Measurements from ENCODE around the gene MBNL3. TPM values are rescaled to one million over a fixed set of nuclear protein-coding genes. Genes with fewer than 3 reads are reported as not detected.
A peak's percentile ranks its signal among the peaks of the same experiment; 100 is the strongest.

Gene MBNL3
- total RNA-seq, 1 donor from 2014 or later = 24.7 TPM

DNA sequence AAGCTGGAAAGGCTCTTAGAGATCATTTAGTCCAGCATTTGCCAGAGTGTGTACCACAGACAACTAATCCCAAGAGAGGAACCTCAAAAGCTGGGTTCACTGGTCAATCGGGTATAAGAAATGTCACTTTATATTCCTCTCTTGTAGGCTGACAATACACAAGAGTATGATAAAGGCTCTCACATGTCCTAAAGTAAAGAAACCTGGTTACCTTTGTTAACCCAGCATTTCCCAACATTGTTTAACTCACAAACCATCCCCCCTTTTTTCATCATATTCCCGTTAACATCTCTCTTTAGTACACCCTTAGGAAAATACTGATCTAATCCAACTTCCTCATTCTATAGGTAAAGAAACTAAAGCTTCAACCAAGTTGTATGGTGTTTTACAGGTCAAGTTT lies 74.4 kb downstream of the MBNL3 start:
- no peak for DNase-seq

DNA sequence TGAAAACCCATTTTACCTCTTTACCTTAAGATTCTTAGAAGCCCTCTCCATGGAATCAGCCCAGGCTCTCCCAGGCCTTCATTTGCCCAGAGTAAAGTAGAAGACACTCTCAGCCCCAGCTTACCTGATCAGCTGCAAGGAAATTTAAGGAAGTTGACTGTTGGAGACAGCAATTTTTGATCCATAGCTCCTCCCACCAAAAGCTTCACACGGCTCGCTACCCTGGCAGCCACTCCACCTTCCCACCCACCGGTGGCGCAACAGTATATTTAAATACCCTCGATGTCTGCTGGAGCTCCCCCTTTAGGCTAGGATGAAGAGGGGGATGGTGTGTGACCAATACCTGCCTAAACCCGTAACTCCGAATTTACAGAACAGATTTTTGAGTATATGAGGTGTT lies 75.4 kb downstream of the MBNL3 start:
- no peak for DNase-seq

DNA sequence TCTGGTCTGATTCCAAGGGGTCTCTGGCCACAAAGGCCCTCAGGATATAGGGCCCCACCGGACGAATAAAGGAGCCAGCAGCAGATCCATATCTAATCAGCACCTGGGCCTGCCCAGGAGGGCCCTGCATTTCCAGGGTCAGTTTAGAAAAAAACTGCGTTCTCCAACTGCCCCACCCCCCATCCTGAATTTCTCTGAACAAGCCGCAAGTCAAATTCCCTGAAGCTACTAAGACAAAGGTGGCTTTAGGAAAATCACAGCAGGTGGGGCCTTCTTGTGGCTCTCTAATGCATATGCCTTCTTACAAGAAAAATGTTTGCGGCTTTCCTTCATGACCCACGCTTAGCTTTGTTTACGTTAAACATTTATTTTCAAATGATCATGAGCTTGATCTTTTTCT lies 76.6 kb downstream of the MBNL3 start:
- no peak for DNase-seq

DNA sequence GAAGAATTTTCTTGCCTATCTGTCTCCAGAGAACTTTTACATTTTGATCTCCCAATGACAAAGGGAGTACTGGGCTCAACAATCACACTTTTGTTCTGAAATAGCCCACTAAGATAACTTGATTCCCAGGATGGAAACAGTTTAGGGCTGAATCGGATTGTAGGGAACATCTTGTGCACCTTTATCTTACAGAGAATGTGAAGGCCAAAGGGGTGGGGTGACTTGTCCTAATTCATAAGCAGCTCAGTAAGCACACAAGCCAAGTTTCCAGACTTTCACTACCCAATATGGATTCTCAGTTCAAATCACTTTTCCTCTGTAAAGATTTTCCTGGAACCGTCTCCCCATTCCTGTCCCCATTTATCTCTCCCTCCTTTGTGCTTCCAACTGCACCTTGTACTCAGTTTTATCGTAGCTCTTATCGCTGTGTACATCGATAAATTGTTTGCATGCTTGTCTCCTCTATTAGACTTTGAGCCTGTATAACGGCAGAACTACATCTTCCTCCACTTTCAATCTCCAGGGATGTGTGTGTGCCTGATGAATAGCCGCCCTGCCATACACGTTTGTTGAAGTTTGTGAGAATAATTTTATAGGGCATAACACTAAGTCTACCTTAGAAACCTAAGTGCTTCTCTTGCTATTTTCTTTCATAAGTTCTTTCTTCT lies 77.4 kb downstream of the MBNL3 start:
- no peak for DNase-seq

DNA sequence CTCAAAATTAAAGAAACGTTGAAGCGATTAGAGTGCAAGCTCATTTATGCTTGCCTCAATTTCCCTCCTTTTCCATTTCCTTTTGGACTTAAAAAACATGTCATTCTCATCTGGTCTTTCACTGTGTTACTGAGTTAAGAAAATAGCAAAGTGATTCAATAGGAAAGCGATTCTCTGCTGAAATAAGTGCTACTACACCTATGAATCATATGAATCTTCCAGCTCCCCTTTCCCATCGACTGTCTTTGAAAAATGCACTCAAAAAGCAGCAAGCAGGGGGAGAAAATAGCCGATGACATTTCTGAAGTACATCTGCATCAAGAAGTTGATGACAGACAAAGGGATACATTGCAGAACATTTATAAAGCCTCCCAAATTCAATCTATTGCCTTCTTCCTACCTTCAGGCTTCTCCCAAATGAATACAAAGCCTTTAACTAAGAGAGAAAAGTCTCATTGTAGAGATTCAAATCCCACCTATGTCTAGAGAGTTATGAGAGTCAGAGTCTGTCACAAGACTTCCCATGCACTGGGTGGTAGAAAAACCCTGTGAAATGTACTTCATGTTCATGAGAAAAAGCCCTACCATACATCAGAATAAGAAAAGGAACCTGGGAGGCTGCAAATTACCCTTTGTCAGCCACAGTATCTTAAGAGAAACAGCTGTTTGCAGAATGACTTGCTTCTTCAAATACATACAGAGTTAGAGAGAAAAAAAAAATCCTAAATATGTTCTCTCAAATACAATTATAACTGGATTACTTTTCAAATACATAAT lies 78.9 kb downstream of the MBNL3 start:
- DNase-seq = no peak

DNA sequence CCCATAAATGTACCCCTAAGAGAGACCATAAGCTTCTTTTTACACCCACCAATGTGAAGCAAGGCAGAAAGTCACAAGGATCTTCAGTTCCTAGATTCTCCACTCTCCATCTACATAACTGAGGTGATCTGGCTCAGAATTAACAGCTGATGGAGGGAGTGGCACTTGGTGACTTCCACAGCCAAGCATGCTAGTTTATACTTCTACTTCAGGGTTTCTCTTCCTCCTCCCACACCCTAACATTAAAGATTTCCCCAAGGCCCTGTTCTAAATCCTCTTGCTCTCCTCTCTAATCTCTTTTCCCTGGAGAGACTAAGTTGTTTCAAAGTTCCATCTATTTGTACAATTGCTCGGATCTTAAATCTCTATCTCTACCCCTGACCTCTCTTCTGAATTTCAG lies 81.1 kb downstream of the MBNL3 start:
- DNase-seq = no peak

DNA sequence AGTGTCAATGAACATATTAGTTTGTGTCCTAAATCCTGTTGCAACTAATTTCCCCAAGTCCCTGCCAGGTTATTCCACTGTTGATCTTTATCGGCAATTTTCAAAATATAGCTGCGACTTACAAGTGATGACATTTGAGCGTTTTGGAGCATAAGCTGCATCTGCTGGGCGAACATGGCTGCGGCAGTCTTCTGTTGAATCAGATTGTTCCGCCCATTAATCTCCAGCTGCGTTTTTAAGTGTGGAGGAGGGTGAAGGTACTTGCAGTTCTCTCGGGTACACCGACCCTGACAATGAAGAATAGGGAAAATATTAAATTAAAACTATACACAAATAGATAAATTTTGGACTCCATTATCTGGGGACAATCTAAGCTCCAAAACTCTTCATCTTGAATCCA lies 82.7 kb downstream of the MBNL3 start:
- peak; percentile 6 for DNase-seq

DNA sequence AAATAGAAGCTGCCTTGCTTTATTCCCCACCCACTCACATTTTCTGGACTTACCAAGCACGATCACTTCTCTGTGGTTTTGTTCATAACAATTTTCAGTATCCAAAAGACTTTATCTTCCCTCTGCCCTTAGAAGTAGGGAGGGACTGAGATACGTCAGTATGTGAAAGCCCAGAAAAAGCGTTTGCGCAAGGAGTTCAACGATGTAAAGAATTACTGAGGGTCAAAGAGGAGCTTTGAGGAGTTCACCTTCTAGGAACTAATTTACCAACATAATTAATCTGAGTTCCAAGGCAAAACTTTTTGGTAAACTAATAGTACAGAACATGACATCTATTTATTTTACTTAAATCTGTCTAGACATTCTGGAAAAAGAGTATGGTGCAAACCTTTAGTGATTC lies 84.6 kb downstream of the MBNL3 start:
- no peak for DNase-seq

DNA sequence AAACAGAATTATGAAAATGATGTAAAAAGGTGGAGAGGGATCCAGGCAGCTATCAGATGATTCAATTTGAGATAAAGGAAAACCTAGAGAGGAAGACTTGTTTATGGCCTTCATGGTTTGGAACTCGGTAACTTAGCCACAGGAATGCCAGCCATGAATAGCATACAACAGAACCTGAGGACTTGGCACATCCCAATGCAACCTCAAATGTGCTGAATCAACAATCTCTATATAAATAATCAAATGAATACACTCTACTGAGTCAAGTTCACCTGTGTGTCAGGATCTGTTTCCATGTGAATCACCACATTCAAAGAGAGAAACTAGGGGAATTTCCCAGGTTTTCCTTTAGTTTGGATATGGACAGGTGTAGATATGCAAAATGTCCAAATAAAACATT lies 86.9 kb downstream of the MBNL3 start:
- DNase-seq = no peak

DNA sequence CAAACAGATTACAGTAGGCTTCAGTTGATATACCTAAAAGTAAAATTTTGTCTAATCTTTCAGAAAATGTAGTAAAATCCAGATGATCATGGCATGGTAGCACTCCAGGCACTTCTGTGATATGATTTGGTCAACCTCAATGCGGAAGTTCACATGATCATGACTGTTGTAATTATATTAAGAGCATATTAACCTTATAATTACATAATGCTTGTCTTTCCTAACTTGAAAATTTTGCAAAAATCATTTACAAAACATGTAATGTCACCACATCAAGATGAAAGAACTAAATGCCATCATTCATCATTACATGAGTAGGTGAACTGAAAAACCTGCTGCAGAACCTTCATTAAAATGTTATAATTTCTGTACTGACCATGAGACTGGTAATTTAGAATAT lies 88.1 kb downstream of the MBNL3 start:
- no peak for DNase-seq

DNA sequence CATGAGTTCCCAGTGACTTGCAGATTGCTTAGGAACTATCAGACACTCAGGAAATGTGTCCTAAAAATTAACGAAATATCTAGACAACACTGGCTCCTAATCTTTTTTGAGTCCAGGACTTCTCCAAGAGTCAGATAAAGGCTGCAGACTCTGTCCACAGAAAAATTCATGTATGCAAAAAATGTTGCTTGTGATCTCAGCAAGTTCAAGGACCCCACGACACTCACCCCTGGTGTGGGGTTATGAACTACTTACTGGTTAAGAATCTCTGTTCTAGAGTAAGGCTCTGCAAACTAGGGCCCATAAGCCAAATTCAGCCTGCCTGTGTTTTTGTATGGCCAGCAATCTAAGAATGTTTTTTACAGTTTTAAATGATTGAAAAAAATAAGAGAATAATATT lies 93.2 kb downstream of the MBNL3 start:
- no peak for DNase-seq

DNA sequence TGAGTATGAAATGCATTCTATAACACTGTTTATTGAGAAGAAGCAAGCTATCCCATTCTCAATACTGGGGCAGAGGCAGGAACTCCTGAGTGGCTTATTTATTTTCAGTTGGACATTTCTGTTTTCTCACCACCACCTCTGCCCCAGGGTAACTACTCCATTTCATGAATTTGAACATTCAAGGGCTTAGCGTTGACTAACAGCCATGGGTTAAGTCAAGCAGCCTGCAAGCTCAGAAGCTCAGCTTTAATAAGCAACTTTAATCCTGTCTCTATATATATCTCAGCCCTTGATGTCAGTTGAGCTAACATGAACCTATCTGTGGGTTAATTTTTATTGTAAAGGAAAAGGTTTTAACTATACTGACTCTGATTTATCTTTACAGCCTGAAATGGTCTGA lies 93.8 kb downstream of the MBNL3 start:
- no peak for DNase-seq

DNA sequence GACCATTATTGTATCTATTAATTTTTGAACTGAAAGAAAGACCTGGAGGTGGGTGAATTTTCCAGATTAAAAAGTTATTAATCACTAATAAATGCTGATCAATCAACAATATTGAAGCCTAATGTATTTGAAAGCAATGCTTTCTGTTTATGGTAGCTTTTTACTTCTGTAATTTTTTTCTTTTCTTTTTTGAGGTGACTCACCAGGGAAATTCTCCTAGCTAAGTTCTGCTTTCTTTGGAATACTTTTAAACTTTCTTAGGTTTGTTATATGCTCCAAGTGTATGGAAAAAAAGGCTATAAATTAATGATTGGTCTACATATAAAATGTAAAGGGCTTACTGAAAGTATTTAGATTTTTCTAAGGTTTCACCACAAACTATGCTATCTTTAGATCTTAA lies 94.2 kb downstream of the MBNL3 start:
- no peak for DNase-seq

DNA sequence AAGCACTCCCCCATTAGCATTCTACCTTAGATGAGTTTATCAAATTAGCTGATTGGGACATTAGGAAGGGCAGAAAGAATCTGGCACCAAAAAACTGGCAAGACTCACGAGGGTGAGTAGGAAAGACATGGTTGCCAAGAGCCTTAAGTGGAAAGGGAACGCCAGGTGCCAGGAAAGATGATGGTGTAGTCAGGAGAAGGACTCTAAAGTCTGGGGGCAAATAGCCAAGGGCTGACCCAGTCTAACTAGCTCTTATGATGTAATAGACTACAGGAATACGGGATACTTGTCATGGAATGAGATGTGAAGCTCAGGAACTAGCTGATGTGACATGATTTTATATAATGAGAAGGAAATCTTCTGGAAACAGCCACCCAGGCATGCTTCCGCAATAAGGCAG lies 94.8 kb downstream of the MBNL3 start:
- DNase-seq = no peak

DNA sequence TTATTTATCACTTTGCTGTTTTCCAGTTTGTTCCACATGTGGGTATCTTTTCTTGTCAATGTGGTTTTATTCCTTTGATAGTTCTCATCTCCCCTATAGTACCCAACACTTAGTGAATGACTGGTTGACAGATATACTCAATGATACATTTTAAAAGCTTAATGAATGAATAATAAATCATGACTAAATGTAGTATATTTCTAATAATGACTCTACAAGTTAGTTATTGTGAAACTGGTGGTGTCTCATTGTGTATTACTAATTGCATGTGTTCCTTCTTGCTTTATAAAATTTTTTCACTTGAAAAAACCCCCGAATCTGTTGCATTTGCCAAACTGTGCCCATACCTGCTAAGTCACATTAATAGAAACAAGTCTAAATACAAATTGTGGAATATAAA lies 95.4 kb downstream of the MBNL3 start:
- no peak for DNase-seq

DNA sequence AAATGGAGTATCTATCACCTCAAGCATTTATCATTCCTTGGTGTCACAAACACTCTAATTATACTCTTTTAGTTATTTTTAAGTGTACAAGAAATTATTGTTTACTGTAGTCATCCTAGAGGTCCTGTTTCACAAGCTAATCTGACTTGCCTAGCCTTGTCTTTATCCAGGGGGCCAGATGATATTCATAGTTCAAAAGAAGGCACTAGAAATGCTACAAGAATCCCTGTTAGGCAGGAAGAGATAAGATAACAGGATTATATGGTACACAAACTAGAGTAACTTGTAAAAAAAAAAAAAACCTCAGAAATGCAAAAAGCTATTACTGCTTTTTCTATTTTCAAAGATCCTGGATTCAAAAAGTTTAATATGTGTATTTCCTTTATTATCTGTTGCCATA lies 95.8 kb downstream of the MBNL3 start:
- DNase-seq = no peak

DNA sequence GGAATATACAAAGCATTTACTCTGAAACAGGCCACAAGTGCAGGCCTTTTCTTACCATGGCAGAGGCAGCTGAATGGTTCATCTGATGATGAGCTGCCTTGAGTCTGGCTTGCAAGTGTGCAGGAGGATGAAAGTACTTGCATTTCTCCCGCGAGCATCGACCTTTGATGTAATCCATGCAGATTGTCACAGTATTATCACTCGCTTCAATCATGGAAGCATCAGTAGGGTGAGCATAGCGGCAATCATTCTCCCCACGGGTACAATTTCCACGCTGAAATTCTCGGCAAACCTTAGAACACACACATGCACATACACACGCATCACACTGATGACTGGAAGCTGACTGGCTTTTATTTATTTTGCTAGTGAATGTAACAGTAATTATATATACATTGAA lies 98.0 kb downstream of the MBNL3 start:
- no peak for DNase-seq

DNA sequence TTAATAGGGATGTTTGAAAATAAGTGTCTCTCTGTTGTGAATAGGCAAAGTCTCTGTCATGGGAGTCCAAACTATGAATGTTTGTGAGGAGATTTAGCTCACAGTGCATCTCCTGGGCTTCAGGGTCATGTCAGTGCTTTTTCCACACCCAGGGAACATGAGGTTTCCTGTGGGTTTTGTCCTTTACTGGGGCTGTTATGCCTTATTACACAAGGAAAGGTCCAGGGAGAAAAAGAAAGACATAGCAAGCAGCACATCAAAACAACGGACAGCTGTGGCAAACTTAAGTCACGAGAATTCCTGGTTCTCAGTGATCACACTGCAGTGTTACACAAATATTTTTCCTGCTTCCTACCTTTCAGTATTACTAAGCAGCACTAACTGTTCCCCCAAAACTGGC lies 99.4 kb downstream of the MBNL3 start:
- DNase-seq = no peak

DNA sequence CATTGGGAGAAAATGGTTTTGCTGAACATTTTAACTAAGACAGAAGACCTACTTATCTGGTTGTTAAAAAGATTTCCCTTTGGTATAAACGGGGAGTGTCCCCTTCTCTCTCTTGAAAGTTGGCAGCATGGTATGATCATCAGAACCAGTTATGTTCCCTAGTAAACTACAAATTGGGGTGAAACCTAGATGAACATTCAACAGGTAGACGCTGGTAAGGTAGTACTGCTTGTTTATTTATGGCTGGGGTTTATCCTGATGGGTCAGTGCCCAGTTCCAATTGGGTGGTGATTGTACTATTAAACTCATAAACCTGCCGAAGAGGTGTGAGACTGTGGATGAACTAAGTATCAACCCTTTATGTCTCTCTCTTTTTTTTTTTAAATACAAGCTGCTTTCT lies 100.5 kb downstream of the MBNL3 start:
- DNase-seq = no peak

DNA sequence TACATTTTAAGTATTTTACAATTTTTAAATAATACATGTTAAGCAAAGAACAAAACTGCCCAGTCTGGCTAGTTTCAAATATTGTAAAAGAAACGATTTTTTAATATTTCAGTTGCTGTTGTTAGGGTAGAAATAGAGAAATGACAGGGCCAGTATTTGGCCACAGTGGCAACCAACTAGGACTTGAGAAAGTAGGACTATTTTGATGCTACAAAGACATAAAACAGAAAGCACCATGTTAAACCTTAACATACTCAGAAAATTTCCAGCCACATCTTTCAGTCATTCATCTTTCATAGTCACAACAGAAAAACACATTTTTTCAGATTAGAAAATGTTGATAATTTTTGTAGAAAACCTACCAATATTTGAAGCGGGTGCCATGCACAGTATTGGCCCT lies 104.5 kb downstream of the MBNL3 start:
- no peak for DNase-seq

DNA sequence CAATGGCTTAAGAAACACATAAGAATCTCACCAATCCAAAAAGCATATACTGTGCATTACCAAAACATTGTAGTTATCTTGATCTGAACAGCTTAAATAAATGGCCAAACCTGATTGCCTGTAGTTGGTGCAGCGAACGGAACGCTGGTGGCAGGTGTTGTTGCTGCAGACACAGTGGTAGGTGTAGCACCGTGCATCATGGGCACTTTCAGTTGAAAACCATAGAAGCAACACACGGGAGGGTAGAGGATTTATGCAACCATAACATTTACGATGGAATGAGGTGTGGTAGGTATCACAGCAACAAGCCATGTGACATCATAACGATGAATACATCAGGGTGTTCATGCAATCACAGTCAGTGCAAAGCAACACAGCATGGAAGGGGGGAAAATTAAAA lies 106.8 kb downstream of the MBNL3 start:
- no peak for DNase-seq

DNA sequence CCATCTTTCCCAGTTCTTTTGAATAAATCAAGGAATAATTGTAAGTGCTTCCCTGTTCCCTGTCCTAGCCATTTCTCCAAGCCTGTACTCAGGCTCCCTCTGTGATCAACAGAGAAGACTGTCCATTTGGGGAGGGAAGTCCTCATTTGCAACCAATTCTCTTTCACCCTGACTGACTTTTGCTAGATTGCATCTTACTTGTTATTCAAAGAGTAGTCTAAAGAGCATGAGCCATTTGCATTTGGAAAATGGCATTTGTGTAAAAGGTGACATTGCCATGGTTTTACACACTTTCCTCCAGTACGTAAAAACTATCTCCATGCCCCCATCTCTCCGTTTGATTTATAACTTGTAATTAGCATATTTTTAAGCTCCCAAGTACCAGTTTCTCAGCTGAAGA lies 110.6 kb downstream of the MBNL3 start:
- DNase-seq = no peak

DNA sequence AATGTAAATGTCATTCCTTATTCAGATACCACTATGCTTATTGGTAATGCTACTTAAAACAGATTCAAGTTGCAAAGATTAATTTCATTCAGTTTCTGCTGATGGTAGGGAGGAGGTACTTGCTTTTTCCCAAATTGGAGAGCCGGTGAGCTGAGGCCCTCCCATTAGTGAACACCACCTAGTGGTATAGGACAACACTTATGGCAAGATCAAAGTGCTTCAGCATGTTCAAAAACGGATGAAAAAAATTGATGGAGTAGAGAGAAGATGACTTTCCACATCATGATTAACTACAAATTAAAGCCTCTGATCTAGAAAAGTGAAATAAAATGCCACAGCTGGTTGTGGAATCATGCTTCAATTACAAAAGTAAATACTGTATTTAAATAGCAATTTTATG lies 112.9 kb downstream of the MBNL3 start:
- no peak for DNase-seq

DNA sequence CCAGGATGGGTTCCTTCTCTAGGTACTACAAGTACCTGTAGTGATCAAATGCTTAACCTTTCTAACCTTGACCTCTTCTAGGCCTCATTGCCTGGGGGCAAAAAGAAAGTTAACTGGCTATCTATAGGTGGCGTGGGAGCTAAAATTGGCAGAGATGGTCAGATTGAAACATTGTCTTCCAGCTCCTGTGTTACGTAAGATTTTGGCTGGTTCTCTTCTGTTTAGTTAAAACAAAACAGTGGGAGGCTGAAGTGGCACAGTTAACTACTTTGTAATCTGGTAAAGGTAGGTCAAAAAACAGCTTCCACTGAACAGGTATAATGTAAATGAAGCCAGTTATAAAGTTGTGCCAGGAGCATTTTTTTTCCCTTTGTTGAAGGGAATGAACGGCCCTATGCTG lies 115.2 kb downstream of the MBNL3 start:
- DNase-seq = no peak
